ENCODE measurements around the gene DNAJC3.

- TF ChIP-seq, protein P1, sequence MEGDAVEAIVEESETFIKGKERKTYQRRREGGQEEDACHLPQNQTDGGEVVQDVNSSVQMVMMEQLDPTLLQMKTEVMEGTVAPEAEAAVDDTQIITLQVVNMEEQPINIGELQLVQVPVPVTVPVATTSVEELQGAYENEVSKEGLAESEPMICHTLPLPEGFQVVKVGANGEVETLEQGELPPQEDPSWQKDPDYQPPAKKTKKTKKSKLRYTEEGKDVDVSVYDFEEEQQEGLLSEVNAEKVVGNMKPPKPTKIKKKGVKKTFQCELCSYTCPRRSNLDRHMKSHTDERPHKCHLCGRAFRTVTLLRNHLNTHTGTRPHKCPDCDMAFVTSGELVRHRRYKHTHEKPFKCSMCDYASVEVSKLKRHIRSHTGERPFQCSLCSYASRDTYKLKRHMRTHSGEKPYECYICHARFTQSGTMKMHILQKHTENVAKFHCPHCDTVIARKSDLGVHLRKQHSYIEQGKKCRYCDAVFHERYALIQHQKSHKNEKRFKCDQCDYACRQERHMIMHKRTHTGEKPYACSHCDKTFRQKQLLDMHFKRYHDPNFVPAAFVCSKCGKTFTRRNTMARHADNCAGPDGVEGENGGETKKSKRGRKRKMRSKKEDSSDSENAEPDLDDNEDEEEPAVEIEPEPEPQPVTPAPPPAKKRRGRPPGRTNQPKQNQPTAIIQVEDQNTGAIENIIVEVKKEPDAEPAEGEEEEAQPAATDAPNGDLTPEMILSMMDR (IDR thresholded peaks at IDR 0.05): no peak
- TF ChIP-seq POLR2A (IDR thresholded peaks at IDR 0.05): no peak
Measured at GRCh38 chr13:95714142-95714832, 37.3 kb downstream of the DNAJC3 start.
